IPS-20b (cell line): ENCODE data around the gene MRPL3.
"Not testable (repeated sequence)": the region's sequence is repeated elsewhere in the genome, so short reads cannot be mapped to it uniquely, and the experiment has no call there.

Source experiments
- H3K27ac ChIP-seq: one replicate; pipeline ENCODE4 v1.5.1; 2013; ENCODE audit warnings: low read length
- H3K27me3 ChIP-seq: 2 replicates; pipeline ENCODE4 v1.6.1; 2013; ENCODE audit warnings: mild to moderate bottlenecking, low read length, inconsistent platforms; ENCODE audit not compliant: insufficient read depth
- H3K36me3 ChIP-seq: 2 replicates; pipeline ENCODE4 v1.6.1; 2013; ENCODE audit warnings: low read depth, mild to moderate bottlenecking, inconsistent platforms, low read length, moderate library complexity; ENCODE audit not compliant: insufficient read depth
- H3K4me1 ChIP-seq: 2 replicates; pipeline ENCODE4 v1.6.1; 2013; ENCODE audit warnings: mild to moderate bottlenecking, control low read depth, inconsistent platforms, low read length, moderate library complexity; ENCODE audit not compliant: insufficient read depth
- H3K4me3 ChIP-seq: 2 replicates; pipeline ENCODE4 v1.5.1; 2013; ENCODE audit warnings: mild to moderate bottlenecking, low read length, inconsistent platforms
- H3K9ac ChIP-seq: 2 replicates; pipeline ENCODE4 v1.6.1; 2013; ENCODE audit warnings: low read depth, mild to moderate bottlenecking, inconsistent platforms, low read length, moderate library complexity
- H3K9me3 ChIP-seq: 2 replicates; pipeline ENCODE4 v1.6.1; 2013; ENCODE audit warnings: mild to moderate bottlenecking, low read depth, low read length, inconsistent platforms; ENCODE audit not compliant: insufficient read depth

The MRPL3 gene

GRCh38 chr3:131494706-131495105, 8.1 kb downstream of the MRPL3 start:
- Histone ChIP-seq H3K9me3 (no peaks in the 10 kb centered on the region), H3K4me1 (no peaks in the 10 kb centered on the region), H3K27ac (no peak overlapping the region), H3K36me3 (peaks cover 93% of the 10 kb centered on the region), H3K27me3 (no peaks in the 10 kb centered on the region), H3K4me3 (no peak overlapping the region), H3K9ac (no peak overlapping the region)

DNA sequence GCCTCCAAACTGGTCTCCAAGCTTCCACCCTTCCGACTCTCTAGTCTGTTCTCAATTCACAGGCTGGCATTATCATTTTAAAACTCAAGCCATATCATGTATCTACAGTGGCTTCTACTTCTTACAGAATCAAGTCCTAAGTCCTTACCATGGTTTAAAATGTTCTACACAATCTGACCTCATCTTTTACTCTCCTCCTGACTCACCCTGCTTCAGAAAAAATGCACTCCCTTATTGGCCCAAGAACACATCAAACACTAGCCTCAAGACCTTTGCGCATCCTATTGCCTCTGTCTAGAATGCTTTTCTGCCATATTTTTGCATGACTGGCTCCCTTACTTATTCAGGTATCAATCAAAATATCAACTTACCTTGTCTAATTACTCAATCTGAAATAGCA, 11.0 kb downstream of the MRPL3 start:
- no peaks in the 10 kb centered on the region for H3K9me3 ChIP-seq
- H3K27me3 ChIP-seq, result no peaks in the 10 kb centered on the region
- H3K36me3 ChIP-seq, result peaks cover 94% of the 10 kb centered on the region
- no peak overlapping the region for H3K27ac ChIP-seq
- H3K4me1 ChIP-seq, result no peaks in the 10 kb centered on the region
- no peak overlapping the region for H3K4me3 ChIP-seq
- H3K9ac ChIP-seq, result no peak overlapping the region

DNA sequence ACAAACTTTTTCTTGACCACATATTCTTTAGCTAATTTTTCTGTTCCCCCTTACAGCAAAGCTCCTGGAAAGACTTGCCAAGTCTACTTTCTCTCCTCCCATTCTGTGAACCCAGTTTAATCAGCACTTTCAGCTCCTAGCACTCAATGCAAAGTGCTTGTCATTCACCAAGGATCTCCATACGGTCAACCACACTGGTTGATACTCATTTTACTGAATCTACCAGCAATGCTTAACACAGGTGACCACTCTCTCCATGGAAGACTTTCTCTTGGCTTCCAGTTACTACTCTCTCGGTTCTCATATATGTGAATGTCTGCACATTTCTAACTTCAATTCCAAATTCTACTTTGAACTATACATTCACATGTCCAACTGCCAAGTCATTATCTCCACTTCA, 11.7 kb downstream of the MRPL3 start:
- Histone ChIP-seq H3K36me3 (peaks cover 87% of the 10 kb centered on the region), H3K27me3 (no peaks in the 10 kb centered on the region), H3K4me3 (no peak overlapping the region), H3K9ac (no peak overlapping the region), H3K4me1 (no peaks in the 10 kb centered on the region), H3K9me3 (no peaks in the 10 kb centered on the region), H3K27ac (no peak overlapping the region)

GRCh38 chr3:131486545-131486944, 16.2 kb downstream of the MRPL3 start:
- not testable (repeated sequence) for H3K9ac ChIP-seq, H3K4me3 ChIP-seq, H3K4me1 ChIP-seq, H3K9me3 ChIP-seq, H3K27me3 ChIP-seq, H3K27ac ChIP-seq
- H3K36me3 ChIP-seq, result peaks cover 87% of the 10 kb centered on the region

GRCh38 chr3:131485119-131485518, 17.7 kb downstream of the MRPL3 start:
- Histone ChIP-seq H3K36me3 (peaks cover 87% of the 10 kb centered on the region), H3K4me3 (no peak overlapping the region)

DNA sequence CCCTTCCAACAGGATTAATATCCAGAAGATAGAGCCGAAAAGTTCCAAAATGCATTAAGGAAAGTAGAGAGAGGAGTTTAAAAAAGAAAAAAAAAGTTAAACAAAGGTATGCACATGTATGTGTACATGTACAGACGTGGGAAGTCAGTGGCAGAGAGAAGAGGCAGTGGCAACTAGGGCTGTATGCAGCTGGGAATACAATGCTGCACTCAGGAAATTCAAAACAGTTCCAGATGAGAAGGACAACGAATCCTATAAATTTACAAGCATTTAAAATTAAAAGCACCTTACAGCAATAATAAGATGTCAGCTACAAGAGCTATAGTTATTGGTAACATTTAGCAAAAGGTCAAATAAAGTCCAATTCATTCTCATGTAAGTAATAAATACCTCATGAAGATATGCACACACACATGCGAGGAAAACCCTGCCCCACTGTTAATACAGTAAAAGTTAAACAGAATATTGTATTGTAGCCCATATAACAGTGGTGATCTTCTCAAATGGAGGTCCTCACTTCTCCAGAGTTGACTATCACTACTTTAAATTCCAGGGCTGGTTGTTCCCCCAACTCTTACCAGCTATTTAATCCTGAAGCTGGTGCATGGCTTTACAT, 18.2 kb downstream of the MRPL3 start:
- Histone ChIP-seq H3K4me3 (no peak overlapping the region), H3K9me3 (no peaks in the 10 kb centered on the region), H3K9ac (no peak overlapping the region), H3K4me1 (no peaks in the 10 kb centered on the region), H3K27me3 (no peaks in the 10 kb centered on the region), H3K27ac (no peak overlapping the region), H3K36me3 (peaks cover 86% of the 10 kb centered on the region)

More at GRCh38 chr3:131485119-131485518, 17.7 kb downstream of the MRPL3 start:
- Histone ChIP-seq H3K9me3 (no peaks in the 10 kb centered on the region), H3K27me3 (no peaks in the 10 kb centered on the region), H3K27ac (no peak overlapping the region), H3K9ac (no peak overlapping the region), H3K4me1 (no peaks in the 10 kb centered on the region)

DNA sequence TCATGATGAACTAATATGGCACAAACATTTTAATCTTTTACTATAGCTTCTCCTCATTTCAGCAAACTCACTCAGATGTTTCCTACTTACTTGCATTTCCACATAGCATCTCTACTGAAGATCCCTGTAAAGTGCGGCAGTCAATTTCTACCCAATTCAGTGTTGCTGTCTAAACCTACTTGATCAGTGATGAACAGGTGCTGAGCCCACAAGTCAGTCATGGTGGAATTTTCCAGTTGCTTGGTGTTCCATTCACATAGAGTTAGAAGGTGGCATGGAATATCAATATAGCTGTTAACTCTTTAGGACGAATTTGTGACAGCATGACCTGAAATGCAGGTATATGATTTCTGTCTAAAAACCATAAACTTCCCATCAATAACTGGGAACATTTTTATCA, 22.7 kb downstream of the MRPL3 start:
- Histone ChIP-seq H3K9ac (no peak overlapping the region), H3K27me3 (no peaks in the 10 kb centered on the region), H3K9me3 (no peaks in the 10 kb centered on the region), H3K36me3 (peaks cover 73% of the 10 kb centered on the region), H3K27ac (no peak overlapping the region), H3K4me3 (no peak overlapping the region), H3K4me1 (no peaks in the 10 kb centered on the region)

GRCh38 chr3:131477813-131478212, 25.0 kb downstream of the MRPL3 start:
- H3K9me3 ChIP-seq, result no peaks in the 10 kb centered on the region
- no peaks in the 10 kb centered on the region for H3K4me1 ChIP-seq
- H3K27me3 ChIP-seq, result no peaks in the 10 kb centered on the region
- H3K4me3 ChIP-seq, result no peak overlapping the region
- no peak overlapping the region for H3K27ac ChIP-seq
- peaks cover 56% of the 10 kb centered on the region for H3K36me3 ChIP-seq
- no peak overlapping the region for H3K9ac ChIP-seq

DNA sequence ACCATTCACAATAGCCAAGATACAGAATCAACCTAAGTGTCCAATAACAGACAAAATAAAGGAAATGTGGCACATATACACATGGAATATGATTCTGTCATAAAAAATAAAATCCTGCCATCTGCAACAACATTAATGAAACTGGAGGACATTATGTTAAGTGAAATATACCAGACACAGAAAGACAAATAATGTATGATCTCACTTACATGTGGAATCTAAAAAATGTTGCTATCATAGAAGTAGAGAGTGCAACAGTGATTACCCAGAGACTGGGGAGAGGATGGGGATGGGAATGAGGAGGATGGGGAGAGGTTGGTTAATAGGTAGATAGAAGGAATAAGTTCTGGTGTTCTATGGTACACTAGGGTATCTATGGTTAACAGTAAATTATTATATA, 28.7 kb downstream of the MRPL3 start:
- no peaks in the 10 kb centered on the region for H3K27me3 ChIP-seq
- H3K27ac ChIP-seq, result no peak overlapping the region
- H3K9ac ChIP-seq, result no peak overlapping the region
- H3K9me3 ChIP-seq, result no peaks in the 10 kb centered on the region
- no peak overlapping the region for H3K4me3 ChIP-seq
- H3K4me1 ChIP-seq, result no peaks in the 10 kb centered on the region
- H3K36me3 ChIP-seq, result peaks cover 57% of the 10 kb centered on the region

- H3K27me3 ChIP-seq, result no peaks in the 10 kb centered on the region
- H3K4me3 ChIP-seq, result no peak overlapping the region
- no peak overlapping the region for H3K27ac ChIP-seq
- H3K9me3 ChIP-seq, result no peaks in the 10 kb centered on the region
- peaks cover 75% of the 10 kb centered on the region for H3K36me3 ChIP-seq
- H3K4me1 ChIP-seq, result no peaks in the 10 kb centered on the region
- no peak overlapping the region for H3K9ac ChIP-seq
These were observed 32.4 kb downstream of the MRPL3 start for GRCh38 chr3:131470377-131470776.

- H3K4me1 ChIP-seq, result no peaks in the 10 kb centered on the region
- no peak overlapping the region for H3K4me3 ChIP-seq
- H3K9ac ChIP-seq, result no peak overlapping the region
- H3K27ac ChIP-seq, result no peak overlapping the region
- no peaks in the 10 kb centered on the region for H3K27me3 ChIP-seq
- H3K36me3 ChIP-seq, result peaks cover 43% of the 10 kb centered on the region
- H3K9me3 ChIP-seq, result no peaks in the 10 kb centered on the region
These were observed 44.1 kb downstream of the MRPL3 start for GRCh38 chr3:131458653-131459052.

- no peak overlapping the region for H3K4me3 ChIP-seq
- no peaks in the 10 kb centered on the region for H3K4me1 ChIP-seq
- H3K9me3 ChIP-seq, result no peaks in the 10 kb centered on the region
- no peaks in the 10 kb centered on the region for H3K27me3 ChIP-seq
- no peak overlapping the region for H3K9ac ChIP-seq
- no peak overlapping the region for H3K27ac ChIP-seq
- H3K36me3 ChIP-seq, result peaks cover 29% of the 10 kb centered on the region
These were observed 45.6 kb downstream of the MRPL3 start for GRCh38 chr3:131457220-131457619.
